Stomach (tissue), 9 donors: ENCODE data around the gene CMTM7. TPM values are rescaled to one million over a fixed set of nuclear protein-coding genes. Genes with fewer than 3 reads are reported as not detected.

Source experiments
- DNase-seq, 2 donors: peaks; one replicate each; pipeline versions ENCODE4 v3.0.0 to v3.0.0-alpha.2; 2013 to 2019
- H3K27ac ChIP-seq, 5 donors: fragments of 200-600 bp in 4 of 5; sonication (generic) in 4 of 5; one replicate each; pipeline ENCODE4 v1.5.1; 2013 to 2019; ENCODE audit warnings: mild to moderate bottlenecking in 1 of 5, moderate library complexity in 1 of 5
- H3K27me3 ChIP-seq, 3 donors: fragments of 200-600 bp; sonication (generic); one replicate each; pipeline ENCODE4 v1.5.1; 2017 to 2019; ENCODE audit warnings: mixed run types in 1 of 3
- H3K36me3 ChIP-seq, 4 donors: fragments of 200-600 bp; sonication (generic); 1 replicate in 3 of 4; 2 replicates in 1 of 4; pipeline ENCODE4 v1.5.1; 2016 to 2019
- H3K4me1 ChIP-seq, 4 donors: fragments of 200-600 bp; sonication (generic); one replicate each; pipeline ENCODE4 v1.5.1; 2016 to 2019
- H3K4me3 ChIP-seq, 4 donors: fragments of 200-600 bp; sonication (generic) in 3 of 4; one replicate each; pipeline ENCODE4 v1.5.1; 2016 to 2019; ENCODE audit warnings: mild to moderate bottlenecking in 1 of 4
- H3K9me3 ChIP-seq, 4 donors: fragments of 200-600 bp; sonication (generic); one replicate each; pipeline ENCODE4 v1.5.1; 2016 to 2019
- CTCF ChIP-seq, 7 experiments: fragments of 450-650 bp in 4 of 7; fragments of 200-600 bp in 3 of 7; sonication (generic) in 3 of 7; IDR thresholded peaks; one replicate each; pipeline ENCODE4 v1.5.1; 2016 to 2019; ENCODE audit warnings: antibody characterized with exemption in 7 of 7, control low read depth in 2 of 7, mild to moderate bottlenecking in 1 of 7
- EP300 ChIP-seq: sonication (generic); formaldehyde crosslinking; IDR thresholded peaks from one replicate; pipeline ENCODE4 v1.6.1; 2017; ENCODE audit warnings: antibody characterized with exemption
- POLR2A ChIP-seq, 4 donors: fragments of 450-650 bp; IDR thresholded peaks; one replicate each; pipeline ENCODE4 v1.6.1; 2016; ENCODE audit warnings: antibody characterized with exemption in 4 of 4, control low read depth in 2 of 4, mild to moderate bottlenecking in 1 of 4, moderate library complexity in 1 of 4
- POLR2AphosphoS5 ChIP-seq, 3 donors: sonication (generic); formaldehyde crosslinking; IDR thresholded peaks; one replicate each; pipeline ENCODE4 v1.6.1; 2016; ENCODE audit warnings: antibody characterized with exemption in 3 of 3
- WGBS, 5 donors: extraction: QIAGEN DNeasy Blood & Tissue Kit in 3 of 5; methylation state at CpG; one replicate each; pipeline versions ENCODE4 v1.1.5 to v1.1.7; 2013 to 2018; 5-methylcytosine and 5-hydroxymethylcytosine counted together
- intact Hi-C: fragments of 100-400 bp; cut with DNase I; formaldehyde crosslinking; loops from one replicate; pipeline ENCODE4 v1.15.1; 2023; ENCODE audit warnings: low total_unique reads
- polyA plus RNA-seq, 3 donors: library from polyadenylated mRNA; stranded (reverse); fragments of 200-250 nt; gene quantifications; one replicate each; pipeline ENCODE4 v1.2.3, GENCODE V29; 2013
- total RNA-seq, 5 donors: library from RNA; depleted of rRNA; stranded (reverse); fragments of >200 nt; gene quantifications; one replicate each; pipeline versions ENCODE4 v1.1.0 to v1.2.3, GENCODE V29; 2014 to 2016
- donor health status: healthy with polysubstance abuse.
- donor health status: Bipolar disorder and iron deficiency.
- donor health status: healthy.

Gene CMTM7
- total and polyA plus RNA-seq, 8 donors: 3.1 to 54.9 (median 7.4) TPM; not detected in 1

GRCh38 chr3:32423534-32423933, 31.9 kb downstream of the CMTM7 start:
- peaks cover 37 to 69% (median 52%) of the 10 kb centered on the region in 4 donors for H3K4me1 ChIP-seq
- H3K4me3 ChIP-seq: no peak overlapping the region
- H3K27ac ChIP-seq: peak overlapping the region in 3 of 5 donors; percentile 79 to 88 (median 84)
- no peak for TF ChIP-seq CTCF (IDR thresholded peaks at IDR 0.05)
- no peak for TF ChIP-seq EP300
- TF ChIP-seq POLR2AphosphoS5 (IDR thresholded peaks at IDR 0.05): no peak
- 85 to 97% (median 91%) methylated on average over 3 of the region's 3 CpGs for WGBS, 5 donors
- DNase-seq: no peak
- no peaks in the 10 kb centered on the region for H3K27me3 ChIP-seq
- H3K36me3 ChIP-seq: no peaks in the 10 kb centered on the region
- intact Hi-C loops: no loop called here
- no peaks in the 10 kb centered on the region for H3K9me3 ChIP-seq

GRCh38 chr3:32423956-32424557, 32.4 kb downstream of the CMTM7 start:
- Histone ChIP-seq H3K27ac (peak overlapping the region in 3 of 5 donors; percentile 79 to 88 (median 84)), H3K9me3 (no peaks in the 10 kb centered on the region), H3K36me3 (no peaks in the 10 kb centered on the region), H3K4me3 (no peak overlapping the region), H3K4me1 (peaks cover 37 to 68% (median 51%) of the 10 kb centered on the region in 4 donors), H3K27me3 (no peaks in the 10 kb centered on the region)
- DNase-seq: peak in 1 of 2 donors; percentile 50
- intact Hi-C loops: no loop called here
- 83 to 90% (median 87%) methylated on average over 12 of the region's 12 CpGs for WGBS, 5 donors
- TF ChIP-seq POLR2AphosphoS5 (IDR thresholded peaks at IDR 0.05) (no peak), CTCF (IDR thresholded peaks at IDR 0.05) (no peak), EP300 (no peak), POLR2A (IDR thresholded peaks at IDR 0.05) (no peak)

- Histone ChIP-seq H3K4me3 (no peak overlapping the region), H3K9me3 (no peaks in the 10 kb centered on the region), H3K36me3 (no peaks in the 10 kb centered on the region), H3K4me1 (peaks cover 37 to 61% (median 47%) of the 10 kb centered on the region in 4 donors), H3K27ac (peak overlapping the region in 3 of 5 donors; percentile 4 to 88 (median 79)), H3K27me3 (no peaks in the 10 kb centered on the region)
- DNase-seq: no peak
- no peak for TF ChIP-seq CTCF (IDR thresholded peaks at IDR 0.05)
- TF ChIP-seq EP300: no peak
- no peak for TF ChIP-seq POLR2A (IDR thresholded peaks at IDR 0.05)
- no peak for TF ChIP-seq POLR2AphosphoS5 (IDR thresholded peaks at IDR 0.05)
- 84 to 87% (median 85%) methylated on average over 9 of the region's 9 CpGs for WGBS, 5 donors
- intact Hi-C loops: no loop called here
Observed at GRCh38 chr3:32424581-32425250, 33.1 kb downstream of the CMTM7 start.

GRCh38 chr3:32428092-32429068, 36.7 kb downstream of the CMTM7 start:
- Histone ChIP-seq H3K27ac (peak overlapping the region in 3 of 5 donors; percentile 25 to 32 (median 29)), H3K27me3 (no peaks in the 10 kb centered on the region), H3K36me3 (no peaks in the 10 kb centered on the region), H3K4me3 (no peak overlapping the region), H3K4me1 (peaks cover 4 to 46% (median 18%) of the 10 kb centered on the region in 4 donors), H3K9me3 (no peaks in the 10 kb centered on the region)
- peak in 1 of 2 donors; percentile 42 for DNase-seq
- TF ChIP-seq POLR2AphosphoS5 (IDR thresholded peaks at IDR 0.05) (no peak), EP300 (no peak), POLR2A (IDR thresholded peaks at IDR 0.05) (no peak), CTCF (IDR thresholded peaks at IDR 0.05) (no peak)
- intact Hi-C loops: no loop called here
- WGBS, 5 donors: 67 to 73% (median 70%) methylated on average over 12 of the region's 12 CpGs
